ENCODE results near the gene EOLA1.

GRCh38 chrX:149494844-149495565 is 45.8 kb upstream of the EOLA1 start:
- no peak for TF ChIP-seq CTCF (IDR thresholded peaks at IDR 0.05; ENCODE audit: borderline replicate concordance, extremely low read depth, low read length, poor library complexity, severe bottlenecking)
- TF ChIP-seq EZH2 (IDR thresholded peaks at IDR 0.05; ENCODE audit: borderline replicate concordance, low read depth, low read length, severe bottlenecking): no peak
